Colonic mucosa (tissue), 4 donors: ENCODE data around the gene TMEM45A. TPM values are rescaled to one million over a fixed set of nuclear protein-coding genes. Genes with fewer than 3 reads are reported as not detected.

Experiments used
- DNase-seq: peaks from one replicate; pipeline ENCODE4 v3.0.0-alpha.2; 2020
- H3K27ac ChIP-seq: fragments of 200-600 bp; one replicate; pipeline ENCODE4 v1.8.0; 2021
- H3K27me3 ChIP-seq: fragments of 200-600 bp; one replicate; pipeline ENCODE4 v1.8.0; 2021
- H3K36me3 ChIP-seq: fragments of 200-600 bp; one replicate; pipeline ENCODE4 v1.8.0; 2021
- H3K4me1 ChIP-seq: fragments of 200-600 bp; one replicate; pipeline ENCODE4 v1.8.0; 2021; ENCODE audit warnings: mild to moderate bottlenecking
- H3K4me3 ChIP-seq: fragments of 200-600 bp; one replicate; pipeline ENCODE4 v1.8.0; 2021
- H3K9ac ChIP-seq, 2 donors: one replicate each; pipeline ENCODE4 v1.7.0; 2013; ENCODE audit warnings: control low read depth in 2 of 2, low read depth in 2 of 2, low read length in 2 of 2
- H3K9me3 ChIP-seq: fragments of 200-600 bp; one replicate; pipeline ENCODE4 v1.8.0; 2021
- intact Hi-C: fragments of 100-400 bp; cut with DNase I; formaldehyde crosslinking; loops from one replicate; pipeline ENCODE4 v1.14.1; 2022
- total RNA-seq, 2 donors: library from RNA; stranded (reverse); fragmentation: NEBNext Ultra II Directional in 1 of 2; extraction: Animal tissue kit (Norgen Biotek cat#: 25700) in 1 of 2; gene quantifications; one replicate each; pipeline ENCODE4 v1.2.1, GENCODE V29; 2021
- TF ChIP-seq, protein P1 (sequence below): fragments of 200-600 bp; IDR thresholded peaks from one replicate; pipeline ENCODE4 v1.8.0; 2022; ENCODE audit warnings: antibody characterized with exemption, mild to moderate bottlenecking
- donor health status: healthy.
- donor health status: DM: no; HTN: no; CAD: no.
- donor health status: DM: no; HTN: no; CAD: no.

Gene TMEM45A
- total RNA-seq, 2 donors from 2014 or later, result 2.9 to 4.0 TPM

GRCh38 chr3:100614941-100615340 is 122.5 kb downstream of the TMEM45A start:
- no peaks in the 10 kb centered on the region for H3K27me3 ChIP-seq
- no peak overlapping the region for H3K27ac ChIP-seq
- no peaks in the 10 kb centered on the region for H3K4me1 ChIP-seq
- H3K36me3 ChIP-seq, result no peaks in the 10 kb centered on the region
- intact Hi-C loops, result no loop called here
- TF ChIP-seq, protein P1, sequence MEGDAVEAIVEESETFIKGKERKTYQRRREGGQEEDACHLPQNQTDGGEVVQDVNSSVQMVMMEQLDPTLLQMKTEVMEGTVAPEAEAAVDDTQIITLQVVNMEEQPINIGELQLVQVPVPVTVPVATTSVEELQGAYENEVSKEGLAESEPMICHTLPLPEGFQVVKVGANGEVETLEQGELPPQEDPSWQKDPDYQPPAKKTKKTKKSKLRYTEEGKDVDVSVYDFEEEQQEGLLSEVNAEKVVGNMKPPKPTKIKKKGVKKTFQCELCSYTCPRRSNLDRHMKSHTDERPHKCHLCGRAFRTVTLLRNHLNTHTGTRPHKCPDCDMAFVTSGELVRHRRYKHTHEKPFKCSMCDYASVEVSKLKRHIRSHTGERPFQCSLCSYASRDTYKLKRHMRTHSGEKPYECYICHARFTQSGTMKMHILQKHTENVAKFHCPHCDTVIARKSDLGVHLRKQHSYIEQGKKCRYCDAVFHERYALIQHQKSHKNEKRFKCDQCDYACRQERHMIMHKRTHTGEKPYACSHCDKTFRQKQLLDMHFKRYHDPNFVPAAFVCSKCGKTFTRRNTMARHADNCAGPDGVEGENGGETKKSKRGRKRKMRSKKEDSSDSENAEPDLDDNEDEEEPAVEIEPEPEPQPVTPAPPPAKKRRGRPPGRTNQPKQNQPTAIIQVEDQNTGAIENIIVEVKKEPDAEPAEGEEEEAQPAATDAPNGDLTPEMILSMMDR, result no peak
- no peak overlapping the region for H3K9ac ChIP-seq
- H3K9me3 ChIP-seq, result no peaks in the 10 kb centered on the region
- no peak for DNase-seq
- no peak overlapping the region for H3K4me3 ChIP-seq

GRCh38 chr3:100615684-100616083 is 123.3 kb downstream of the TMEM45A start:
- no peaks in the 10 kb centered on the region for H3K4me1 ChIP-seq
- no peak for DNase-seq
- H3K9ac ChIP-seq, result no peak overlapping the region
- no peaks in the 10 kb centered on the region for H3K27me3 ChIP-seq
- no peaks in the 10 kb centered on the region for H3K36me3 ChIP-seq
- TF ChIP-seq, protein P1, result no peak
- no peaks in the 10 kb centered on the region for H3K9me3 ChIP-seq
- no peak overlapping the region for H3K4me3 ChIP-seq
- intact Hi-C loops, result no loop called here
- no peak overlapping the region for H3K27ac ChIP-seq

DNA sequence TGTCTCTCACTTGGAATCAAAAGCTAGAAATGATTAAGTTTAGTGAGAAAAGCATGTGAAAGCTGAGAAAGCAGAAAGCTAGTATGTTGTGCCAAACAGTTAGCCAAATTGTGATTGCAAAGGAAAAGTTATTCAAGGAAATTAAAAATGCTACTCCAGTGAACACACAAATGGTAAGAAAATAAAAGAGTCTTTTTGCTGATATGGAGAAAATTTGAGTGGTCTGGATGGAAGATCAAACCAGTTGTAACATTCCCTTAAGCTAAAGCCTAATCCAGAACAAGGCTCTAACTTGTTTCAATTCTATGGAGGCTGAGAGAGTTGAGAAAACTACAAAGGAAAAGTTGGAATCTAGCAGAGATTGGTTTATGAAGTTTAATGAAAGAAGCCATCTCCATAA is 128.8 kb downstream of the TMEM45A start:
- Histone ChIP-seq H3K27me3 (no peaks in the 10 kb centered on the region), H3K27ac (no peak overlapping the region), H3K9me3 (no peaks in the 10 kb centered on the region), H3K36me3 (no peaks in the 10 kb centered on the region), H3K9ac (no peak overlapping the region), H3K4me3 (no peak overlapping the region), H3K4me1 (no peaks in the 10 kb centered on the region)
- DNase-seq, result no peak
- intact Hi-C loops, result no loop called here
- TF ChIP-seq, protein P1, result no peak

Other genes with a start within 250 kb of the TMEM45A start
- 10 to 100 TPM; 35.6 to 58.2 TPM for gene TBC1D23, start 231.6 kb upstream of the TMEM45A start, total RNA-seq
- 10 to 100 TPM; 25.5 to 29.2 TPM for gene NIT2, start 157.9 kb upstream of the TMEM45A start, total RNA-seq
- gene TOMM70, start 91.5 kb upstream of the TMEM45A start, total RNA-seq, result 10 to 100 TPM; 45.6 to 58.1 TPM
- 1 to 10 TPM in 1 of 2 donors, under 1 TPM in 1; 0.74 to 1.4 TPM for gene LNP1, start 91.1 kb upstream of the TMEM45A start, total RNA-seq
- 10 to 100 TPM in 1 of 2 donors, 1 to 10 TPM in 1; 3.2 to 13.4 TPM for gene ADGRG7, start 117.0 kb downstream of the TMEM45A start, total RNA-seq
- gene TFG, start 216.9 kb downstream of the TMEM45A start, total RNA-seq, result 100 to 1,000 TPM; 116 to 123 TPM